Measurements from ENCODE around the gene SLCO3A1.

- TF ChIP-seq, protein P1, sequence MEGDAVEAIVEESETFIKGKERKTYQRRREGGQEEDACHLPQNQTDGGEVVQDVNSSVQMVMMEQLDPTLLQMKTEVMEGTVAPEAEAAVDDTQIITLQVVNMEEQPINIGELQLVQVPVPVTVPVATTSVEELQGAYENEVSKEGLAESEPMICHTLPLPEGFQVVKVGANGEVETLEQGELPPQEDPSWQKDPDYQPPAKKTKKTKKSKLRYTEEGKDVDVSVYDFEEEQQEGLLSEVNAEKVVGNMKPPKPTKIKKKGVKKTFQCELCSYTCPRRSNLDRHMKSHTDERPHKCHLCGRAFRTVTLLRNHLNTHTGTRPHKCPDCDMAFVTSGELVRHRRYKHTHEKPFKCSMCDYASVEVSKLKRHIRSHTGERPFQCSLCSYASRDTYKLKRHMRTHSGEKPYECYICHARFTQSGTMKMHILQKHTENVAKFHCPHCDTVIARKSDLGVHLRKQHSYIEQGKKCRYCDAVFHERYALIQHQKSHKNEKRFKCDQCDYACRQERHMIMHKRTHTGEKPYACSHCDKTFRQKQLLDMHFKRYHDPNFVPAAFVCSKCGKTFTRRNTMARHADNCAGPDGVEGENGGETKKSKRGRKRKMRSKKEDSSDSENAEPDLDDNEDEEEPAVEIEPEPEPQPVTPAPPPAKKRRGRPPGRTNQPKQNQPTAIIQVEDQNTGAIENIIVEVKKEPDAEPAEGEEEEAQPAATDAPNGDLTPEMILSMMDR (IDR thresholded peaks at IDR 0.05) = no peak
- TF ChIP-seq EP300 (IDR thresholded peaks at IDR 0.05) (no peak), POLR2A (IDR thresholded peaks at IDR 0.05) (no peak), POLR2AphosphoS5 (IDR thresholded peaks at IDR 0.05) (no peak)
Measured at GRCh38 chr15:91862891-91863504, 9.5 kb downstream of the SLCO3A1 start.
